H1 (cell line): ENCODE data around the gene TMEM232.

Experiments used
- BACH1 ChIP-seq: IDR thresholded peaks from 2 replicates; pipeline ENCODE4 v1.6.1; 2012; ENCODE audit warnings: low read length, improper control_type of control experiment
- EP300 ChIP-seq, 2 experiments: IDR thresholded peaks; 1 replicate in 1 of 2; 2 replicates in 1 of 2; pipeline ENCODE4 v1.6.1; 2011 to 2012; ENCODE audit warnings: low read depth in 2 of 2, low read length in 2 of 2, mild to moderate bottlenecking in 2 of 2, borderline replicate concordance in 1 of 2, inconsistent platforms in 1 of 2, moderate library complexity in 1 of 2
- EZH2 ChIP-seq: fragments of 200-600 bp; sonication (generic); IDR thresholded peaks from 2 replicates; pipeline ENCODE4 v1.7.1; 2012; ENCODE audit warnings: low read depth, mild to moderate bottlenecking, moderate library complexity, low read length, inconsistent platforms; ENCODE audit not compliant: severe bottlenecking
- FOSL1 ChIP-seq: IDR thresholded peaks from 2 replicates; pipeline ENCODE4 v1.6.1; 2011; ENCODE audit warnings: mild to moderate bottlenecking, low read depth, low read length, moderate library complexity; ENCODE audit not compliant: insufficient read depth
- KDM1A ChIP-seq: fragments of 200-600, 300-600 bp; sonication (generic); IDR thresholded peaks from 2 replicates; pipeline ENCODE4 v1.7.1; 2016; ENCODE audit warnings: mild to moderate bottlenecking, low read length, borderline replicate concordance
- PHF8 ChIP-seq: fragments of 200-600 bp; sonication (generic); conservative IDR thresholded peaks from 2 replicates; pipeline ENCODE4 v1.7.1; 2012; ENCODE audit warnings: low read depth, mild to moderate bottlenecking, inconsistent platforms, low read length, moderate library complexity
- POLR2A ChIP-seq, 2 experiments: IDR thresholded peaks; 1 replicate in 1 of 2; 2 replicates in 1 of 2; pipeline ENCODE4 v1.6.1; 2011; ENCODE audit warnings: low read depth in 2 of 2, low read length in 2 of 2, mild to moderate bottlenecking in 2 of 2; ENCODE audit errors: control extremely low read depth in 1 of 2
- POLR2AphosphoS5 ChIP-seq: IDR thresholded peaks from 2 replicates; pipeline ENCODE4 v1.6.1; 2011; ENCODE audit warnings: low read depth, low read length
- SAP30 ChIP-seq: fragments of 300-600 bp; sonication (generic); IDR thresholded peaks from 2 replicates; pipeline ENCODE4 v1.7.1; 2012; ENCODE audit warnings: low read length, moderate library complexity, mild to moderate bottlenecking, inconsistent platforms; ENCODE audit not compliant: insufficient read depth, insufficient replicate concordance
- TAF1 ChIP-seq: IDR thresholded peaks from 2 replicates; pipeline ENCODE4 v1.6.1; 2011; ENCODE audit warnings: mild to moderate bottlenecking, low read depth, low read length
- TCF12 ChIP-seq: IDR thresholded peaks from 2 replicates; pipeline ENCODE4 v1.6.1; 2011; ENCODE audit warnings: low read depth, mild to moderate bottlenecking, low read length
- YY1 ChIP-seq: IDR thresholded peaks from 2 replicates; pipeline ENCODE4 v1.6.1; 2011; ENCODE audit warnings: low read depth, mild to moderate bottlenecking, low read length
- TF ChIP-seq, protein P1 (sequence below): IDR thresholded peaks from 2 replicates; pipeline ENCODE4 v1.6.1; 2012; ENCODE audit warnings: inconsistent platforms

DNA sequence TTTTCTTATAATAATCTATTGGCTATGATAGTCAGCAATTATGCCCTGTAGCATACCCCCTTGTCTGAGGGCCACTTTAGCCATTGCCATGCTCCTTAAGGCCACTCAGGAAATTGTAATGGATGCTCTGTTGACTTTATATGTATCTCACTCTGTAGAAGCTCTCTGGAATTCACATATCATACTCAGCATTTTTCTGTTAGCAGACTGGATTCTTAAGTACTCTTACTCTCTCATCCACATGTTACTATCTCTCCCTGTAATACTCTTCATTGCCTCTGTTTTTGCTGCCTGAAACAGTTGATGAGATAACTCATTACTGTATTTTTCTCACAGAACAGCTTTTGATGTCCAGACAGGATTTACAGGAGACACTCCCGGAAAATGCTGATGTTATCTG, 24.2 kb downstream of the TMEM232 start:
- TF ChIP-seq EZH2 (no peak), EP300 (IDR thresholded peaks at IDR 0.05; ENCODE audit: borderline replicate concordance in 1 of 2, low read depth in 2 of 2, low read length in 2 of 2) (no peak), POLR2AphosphoS5 (no peak), TAF1 (no peak), TCF12 (no peak), KDM1A (no peak), FOSL1 (no peak), YY1 (no peak), BACH1 (no peak), PHF8 (no peak), SAP30 (no peak), POLR2A (IDR thresholded peaks at IDR 0.05; ENCODE audit: control extremely low read depth in 1 of 2, low read depth in 2 of 2, low read length in 2 of 2) (no peak)
- TF ChIP-seq, protein P1, sequence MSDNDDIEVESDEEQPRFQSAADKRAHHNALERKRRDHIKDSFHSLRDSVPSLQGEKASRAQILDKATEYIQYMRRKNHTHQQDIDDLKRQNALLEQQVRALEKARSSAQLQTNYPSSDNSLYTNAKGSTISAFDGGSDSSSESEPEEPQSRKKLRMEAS, result no peak
